ENCODE measurements around the gene MTMR10.

GRCh38 chr15:30921781-30922479 is 69.5 kb downstream of the MTMR10 start:
- no peak for TF ChIP-seq CTCF (IDR thresholded peaks at IDR 0.05)
- no peak for TF ChIP-seq TCF7L2 (IDR thresholded peaks at IDR 0.05; ENCODE audit: low read depth, low read length)
- TF ChIP-seq REST (IDR thresholded peaks at IDR 0.05; ENCODE audit: insufficient read depth in 1 of 2, low read depth in 2 of 2, low read length in 1 of 2), result no peak

Measured in Panc1 (cell line).